A673 (cell line): ENCODE measurements around the gene ADAT3.

Experiments
- CTCF ChIP-seq: fragments of 300-800, 200-600 bp; sonication (generic); conservative IDR thresholded peaks from 2 replicates; pipeline ENCODE4 v1.5.1; 2017; ENCODE audit warnings: low read depth, mild to moderate bottlenecking, antibody characterized with exemption, low read length, moderate library complexity, mixed read lengths
- EZH2 ChIP-seq: fragments of 200-600 bp; sonication (generic); IDR thresholded peaks from 2 replicates; pipeline ENCODE4 v1.6.1; 2017; ENCODE audit warnings: borderline replicate concordance, low read depth, mild to moderate bottlenecking, mixed read lengths, antibody characterized with exemption, low read length; ENCODE audit not compliant: poor library complexity, severe bottlenecking

- no peak for TF ChIP-seq CTCF
- no peak for TF ChIP-seq EZH2
Measured at GRCh38 chr19:1863328-1863637, 41.9 kb upstream of the ADAT3 start, which contains the start of gene KLF16.
